Progenitor cell of endocrine pancreas (in vitro differentiated cells): Measurements from ENCODE around the gene EPS8L1. TPM values are rescaled to one million over a fixed set of nuclear protein-coding genes. Genes with fewer than 3 reads are reported as not detected.
"Not testable (repeated sequence)": the region's sequence is repeated elsewhere in the genome, so short reads cannot be mapped to it uniquely, and the experiment has no call there.

Experiments used
- DNase-seq: peaks from one replicate; pipeline ENCODE4 v3.0.0; 2021; ENCODE audit warnings: low spot score; ENCODE audit not compliant: unreplicated experiment
- H3K27ac Mint-ChIP-seq: 2 replicates; pipeline ENCODE4 v1.8.0; 2021; ENCODE audit warnings: mild to moderate bottlenecking, moderate library complexity, mixed read lengths
- H3K27me3 Mint-ChIP-seq: 2 replicates; pipeline ENCODE4 v1.8.0; 2021; ENCODE audit warnings: mixed read lengths
- H3K36me3 Mint-ChIP-seq: 2 replicates; pipeline ENCODE4 v1.8.0; 2022; ENCODE audit warnings: mixed read lengths; ENCODE audit not compliant: insufficient read depth
- H3K4me1 Mint-ChIP-seq: 2 replicates; pipeline ENCODE4 v1.8.0; 2021; ENCODE audit warnings: low read depth, mixed read lengths
- H3K4me3 Mint-ChIP-seq: 2 replicates; pipeline ENCODE4 v1.8.0; 2021; ENCODE audit warnings: low read depth, mild to moderate bottlenecking, moderate library complexity, mixed read lengths
- H3K9me3 Mint-ChIP-seq: 2 replicates; pipeline ENCODE4 v1.8.0; 2021; ENCODE audit warnings: low read depth, mixed read lengths
- CTCF ChIP-seq: fragments of 200-600 bp; sonication (generic); IDR thresholded peaks from one replicate; pipeline ENCODE4 v1.5.0; 2021; ENCODE audit warnings: antibody characterized with exemption, mild to moderate bottlenecking; ENCODE audit not compliant: unreplicated experiment
- total RNA-seq: library from RNA; stranded (reverse); gene quantifications from 2 replicates; pipeline ENCODE4 v1.2.1, GENCODE V29; 2021

Gene EPS8L1
- total RNA-seq, 1 donor from 2014 or later: 14.4 TPM

- TF ChIP-seq CTCF: no peak
- Mint-ChIP-seq H3K9me3 (no peaks in the 10 kb centered on the region), H3K4me3 (peak overlapping the region; percentile 3), H3K36me3 (peaks cover 25% of the 10 kb centered on the region), H3K27me3 (no peaks in the 10 kb centered on the region), H3K27ac (no peak overlapping the region), H3K4me1 (no peaks in the 10 kb centered on the region)
- no peak for DNase-seq
Measured at GRCh38 chr19:55106591-55106990, 30.9 kb downstream of the EPS8L1 start.

- not testable (repeated sequence) for H3K4me1 Mint-ChIP-seq, H3K4me3 Mint-ChIP-seq, H3K9me3 Mint-ChIP-seq, DNase-seq, H3K27ac Mint-ChIP-seq, H3K27me3 Mint-ChIP-seq
- H3K36me3 Mint-ChIP-seq: peaks cover 23% of the 10 kb centered on the region
Measured at GRCh38 chr19:55107252-55107651, 31.6 kb downstream of the EPS8L1 start.

- no peak for DNase-seq
- TF ChIP-seq CTCF: no peak
- no peak overlapping the region for H3K4me3 Mint-ChIP-seq
- peaks cover 15% of the 10 kb centered on the region for H3K36me3 Mint-ChIP-seq
- no peaks in the 10 kb centered on the region for H3K9me3 Mint-ChIP-seq
- peak overlapping the region; percentile 59 for H3K27ac Mint-ChIP-seq
- H3K4me1 Mint-ChIP-seq: peaks cover 1% of the 10 kb centered on the region
- no peaks in the 10 kb centered on the region for H3K27me3 Mint-ChIP-seq
Measured at GRCh38 chr19:55109527-55110291, 34.0 kb downstream of the EPS8L1 start.

- TF ChIP-seq CTCF: no peak
- peaks cover 11% of the 10 kb centered on the region for H3K4me1 Mint-ChIP-seq
- DNase-seq: no peak
- peaks cover 10% of the 10 kb centered on the region for H3K36me3 Mint-ChIP-seq
- H3K9me3 Mint-ChIP-seq: no peaks in the 10 kb centered on the region
- H3K27ac Mint-ChIP-seq: no peak overlapping the region
- no peaks in the 10 kb centered on the region for H3K27me3 Mint-ChIP-seq
- no peak overlapping the region for H3K4me3 Mint-ChIP-seq
Measured at GRCh38 chr19:55111238-55111831, 35.7 kb downstream of the EPS8L1 start.

- Mint-ChIP-seq H3K9me3 (no peaks in the 10 kb centered on the region), H3K27ac (no peak overlapping the region), H3K4me1 (peaks cover 17% of the 10 kb centered on the region), H3K36me3 (peaks cover 7% of the 10 kb centered on the region), H3K27me3 (no peaks in the 10 kb centered on the region), H3K4me3 (no peak overlapping the region)
- no peak for TF ChIP-seq CTCF
- no peak for DNase-seq
Measured at GRCh38 chr19:55112246-55112776, 36.6 kb downstream of the EPS8L1 start.
